Activated T-helper 2 cell treated with anti-CD3 and anti-CD28 coated beads, Interferon-gamma antibody, Interleukin-2, Interleukin-4, amounts not matched to agents 10 μg/mL and 5 μg/mL and 100 μg/mL, durations not matched to agents 14 hours and 24 hours and 36 hours (primary cell): ENCODE data around the gene DCHS1. TPM values are rescaled to one million over a fixed set of nuclear protein-coding genes. Genes with fewer than 3 reads are reported as not detected.

ENCODE experiments used
- DNase-seq: peaks from one replicate; pipeline ENCODE4 v3.0.0; 2021; ENCODE audit warnings: low spot score
- H3K27ac Mint-ChIP-seq: one replicate; pipeline ENCODE4 v1.8.0; 2021; ENCODE audit warnings: mixed read lengths
- H3K27me3 Mint-ChIP-seq: one replicate; pipeline ENCODE4 v1.8.0; 2021; ENCODE audit warnings: low read depth, mixed read lengths
- H3K36me3 Mint-ChIP-seq: one replicate; pipeline ENCODE4 v1.8.0; 2021; ENCODE audit warnings: low read depth, mixed read lengths
- H3K4me1 Mint-ChIP-seq: one replicate; pipeline ENCODE4 v1.8.0; 2021; ENCODE audit warnings: low read depth, mixed read lengths
- H3K4me3 Mint-ChIP-seq: one replicate; pipeline ENCODE4 v1.8.0; 2021; ENCODE audit warnings: low read depth, mild to moderate bottlenecking, moderate library complexity, mixed read lengths
- H3K9me3 Mint-ChIP-seq: one replicate; pipeline ENCODE4 v1.8.0; 2021; ENCODE audit warnings: mixed read lengths
- intact Hi-C: fragments of 100-400 bp; cut with micrococcal nuclease; formaldehyde crosslinking; loops from one replicate; pipeline ENCODE4 v1.15.1; 2023
- total RNA-seq: library from RNA; stranded (reverse); gene quantifications from 2 replicates; pipeline ENCODE4 v1.2.3, GENCODE V29; 2022

DCHS1 gene
- total RNA-seq, 1 donor from 2014 or later = 0.57 TPM

GRCh38 chr11:6617315-6617781, 38.3 kb downstream of the DCHS1 start:
- no peaks in the 10 kb centered on the region for H3K9me3 Mint-ChIP-seq
- peaks cover 18% of the 10 kb centered on the region for H3K36me3 Mint-ChIP-seq
- intact Hi-C loops = loop anchor here (10.0 kb wide), 2 partner anchors 203 to 383 kb away; partner anchors contain the start of genes APBB1, CNGA4 and FHIP1B
- peak overlapping the region; percentile 28 for H3K4me3 Mint-ChIP-seq
- H3K4me1 Mint-ChIP-seq = peaks cover 6% of the 10 kb centered on the region
- DNase-seq = no peak
- H3K27me3 Mint-ChIP-seq = no peaks in the 10 kb centered on the region
- peak overlapping the region; percentile 17 for H3K27ac Mint-ChIP-seq

GRCh38 chr11:6616596-6617250, 38.9 kb downstream of the DCHS1 start:
- no peak overlapping the region for H3K4me3 Mint-ChIP-seq
- H3K27ac Mint-ChIP-seq = no peak overlapping the region
- H3K36me3 Mint-ChIP-seq = peaks cover 18% of the 10 kb centered on the region
- intact Hi-C loops = loop anchor here (10.0 kb wide), 2 partner anchors 202 to 382 kb away; partner anchors contain the start of genes APBB1, CNGA4 and FHIP1B
- no peaks in the 10 kb centered on the region for H3K9me3 Mint-ChIP-seq
- no peak for DNase-seq
- H3K4me1 Mint-ChIP-seq = peaks cover 6% of the 10 kb centered on the region
- H3K27me3 Mint-ChIP-seq = no peaks in the 10 kb centered on the region

- Mint-ChIP-seq H3K4me3 (no peak overlapping the region), H3K4me1 (peaks cover 9% of the 10 kb centered on the region), H3K27me3 (no peaks in the 10 kb centered on the region), H3K27ac (no peak overlapping the region), H3K9me3 (no peaks in the 10 kb centered on the region), H3K36me3 (peaks cover 23% of the 10 kb centered on the region)
- DNase-seq = no peak
- intact Hi-C loops = loop anchor here (10.0 kb wide), 2 partner anchors 201 to 381 kb away; partner anchors contain the start of genes APBB1, CNGA4 and FHIP1B
These were observed 39.6 kb downstream of the DCHS1 start for GRCh38 chr11:6615882-6616585.

- Mint-ChIP-seq H3K27ac (no peak overlapping the region), H3K4me1 (peaks cover 14% of the 10 kb centered on the region), H3K36me3 (peaks cover 33% of the 10 kb centered on the region), H3K4me3 (no peak overlapping the region), H3K27me3 (no peaks in the 10 kb centered on the region), H3K9me3 (no peaks in the 10 kb centered on the region)
- no peak for DNase-seq
- intact Hi-C loops = loop anchor here (10.0 kb wide), 2 partner anchors 200 to 380 kb away; partner anchors contain the start of genes APBB1, CNGA4 and FHIP1B
These were observed 40.6 kb downstream of the DCHS1 start for GRCh38 chr11:6615046-6615445.

GRCh38 chr11:6614446-6614845, 41.2 kb downstream of the DCHS1 start:
- peaks cover 39% of the 10 kb centered on the region for H3K36me3 Mint-ChIP-seq
- no peak overlapping the region for H3K4me3 Mint-ChIP-seq
- peaks cover 18% of the 10 kb centered on the region for H3K4me1 Mint-ChIP-seq
- H3K9me3 Mint-ChIP-seq = no peaks in the 10 kb centered on the region
- H3K27ac Mint-ChIP-seq = no peak overlapping the region
- intact Hi-C loops = loop anchor here (10.0 kb wide), 2 partner anchors 200 to 380 kb away; partner anchors contain the start of genes APBB1, CNGA4 and FHIP1B
- no peaks in the 10 kb centered on the region for H3K27me3 Mint-ChIP-seq
- no peak for DNase-seq

- H3K27ac Mint-ChIP-seq = no peak overlapping the region
- intact Hi-C loops = loop anchor here (2.0 to 10.0 kb wide), 3 partner anchors 199 to 379 kb away; partner anchors contain the start of genes APBB1, CNGA4, FHIP1B and SMPD1
- H3K4me1 Mint-ChIP-seq = peaks cover 24% of the 10 kb centered on the region
- no peaks in the 10 kb centered on the region for H3K27me3 Mint-ChIP-seq
- no peak overlapping the region for H3K4me3 Mint-ChIP-seq
- peaks cover 48% of the 10 kb centered on the region for H3K36me3 Mint-ChIP-seq
- H3K9me3 Mint-ChIP-seq = no peaks in the 10 kb centered on the region
- DNase-seq = no peak
These were observed 42.1 kb downstream of the DCHS1 start for GRCh38 chr11:6613496-6613895.

- H3K27me3 Mint-ChIP-seq = no peaks in the 10 kb centered on the region
- peak within 1 kb of the TSS; percentile 95 for H3K4me3 Mint-ChIP-seq
- intact Hi-C loops = loop anchor here (1.0 to 10.0 kb wide), 5 partner anchors 9 to 378 kb away; partner anchors contain the start of genes APBB1, CNGA4, FHIP1B and ILK
- peaks cover 30% of the 10 kb centered on the region for H3K4me1 Mint-ChIP-seq
- H3K27ac Mint-ChIP-seq = peak within 1 kb of the TSS; percentile 83
- no peaks in the 10 kb centered on the region for H3K9me3 Mint-ChIP-seq
- peak; percentile 95 for DNase-seq
- H3K36me3 Mint-ChIP-seq = peaks cover 59% of the 10 kb centered on the region
These were observed 43.2 kb downstream of the DCHS1 start, which contains the start of gene TAF10 for GRCh38 chr11:6612213-6613041. TAF10 (minus strand) TSS chr11:6612216; CDS start chr11:6612189, 27 bp downstream.

- intact Hi-C loops = loop anchor here (1.0 to 10.0 kb wide), 5 partner anchors 9 to 377 kb away; partner anchors contain the start of genes APBB1, CNGA4, FHIP1B and ILK
These were observed 43.7 kb downstream of the DCHS1 start for GRCh38 chr11:6611963-6612212.

GRCh38 chr11:6611092-6611962, 44.3 kb downstream of the DCHS1 start:
- intact Hi-C loops = loop anchor here (10.0 kb wide), 2 partner anchors 197 to 377 kb away; partner anchors contain the start of genes APBB1, CNGA4 and FHIP1B
- peaks cover 39% of the 10 kb centered on the region for H3K4me1 Mint-ChIP-seq
- H3K4me3 Mint-ChIP-seq = peak overlapping the region; percentile 95
- no peaks in the 10 kb centered on the region for H3K9me3 Mint-ChIP-seq
- H3K36me3 Mint-ChIP-seq = peaks cover 60% of the 10 kb centered on the region
- no peaks in the 10 kb centered on the region for H3K27me3 Mint-ChIP-seq
- peak overlapping the region; percentile 83 for H3K27ac Mint-ChIP-seq
- no peak for DNase-seq

More at GRCh38 chr11:6611963-6612212, 43.7 kb downstream of the DCHS1 start:
- peaks cover 33% of the 10 kb centered on the region for H3K4me1 Mint-ChIP-seq
- H3K9me3 Mint-ChIP-seq = no peaks in the 10 kb centered on the region
- peaks cover 61% of the 10 kb centered on the region for H3K36me3 Mint-ChIP-seq
- no peak for DNase-seq
- H3K4me3 Mint-ChIP-seq = peak overlapping the region; percentile 95
- H3K27ac Mint-ChIP-seq = no peak overlapping the region
- H3K27me3 Mint-ChIP-seq = no peaks in the 10 kb centered on the region

GRCh38 chr11:6610591-6610990, 45.0 kb downstream of the DCHS1 start:
- Mint-ChIP-seq H3K27me3 (no peaks in the 10 kb centered on the region), H3K27ac (no peak overlapping the region), H3K9me3 (no peaks in the 10 kb centered on the region), H3K4me1 (peaks cover 43% of the 10 kb centered on the region), H3K36me3 (peaks cover 60% of the 10 kb centered on the region), H3K4me3 (peak overlapping the region; percentile 95)
- no peak for DNase-seq
- intact Hi-C loops = loop anchor here (10.0 kb wide), 2 partner anchors 196 to 376 kb away; partner anchors contain the start of genes APBB1, CNGA4 and FHIP1B

- Mint-ChIP-seq H3K27me3 (no peaks in the 10 kb centered on the region), H3K27ac (no peak overlapping the region), H3K4me1 (peaks cover 43% of the 10 kb centered on the region), H3K4me3 (peak overlapping the region; percentile 40), H3K36me3 (peaks cover 50% of the 10 kb centered on the region), H3K9me3 (no peaks in the 10 kb centered on the region)
- intact Hi-C loops = loop anchor here (5.0 to 10.0 kb wide), 3 partner anchors 195 to 375 kb away; partner anchors contain the start of genes APBB1, CAVIN3, CNGA4 and FHIP1B
- DNase-seq = no peak
These were observed 46.0 kb downstream of the DCHS1 start for GRCh38 chr11:6609502-6610015.
